NT2/D1 (cell line): ENCODE measurements around the gene RND3.

Source experiments
- YY1 ChIP-seq: IDR thresholded peaks from 2 replicates; pipeline ENCODE4 v1.6.1; 2011; ENCODE audit not compliant: insufficient read length, insufficient read depth
- ZNF274 ChIP-seq: IDR thresholded peaks from 2 replicates; pipeline ENCODE4 v1.6.1; 2011; ENCODE audit warnings: mild to moderate bottlenecking, low read depth, low read length

GRCh38 chr2:150431561-150432311 is 55.7 kb downstream of the RND3 start:
- no peak for TF ChIP-seq YY1
- no peak for TF ChIP-seq ZNF274
